PC-9 (cell line): Measurements from ENCODE around the gene MAP3K4.

Experiments
- EZH2 ChIP-seq: fragments of 200-600 bp; sonication (generic); IDR thresholded peaks from 2 replicates; pipeline ENCODE4 v1.8.0; 2017; ENCODE audit warnings: antibody characterized with exemption, low read depth
- TF ChIP-seq, protein P1 (sequence below): fragments of 200-600 bp; sonication (generic); conservative IDR thresholded peaks from 2 replicates; pipeline ENCODE4 v1.6.1; 2017; ENCODE audit warnings: mixed run types, antibody characterized with exemption, mild to moderate bottlenecking, moderate library complexity

DNA sequence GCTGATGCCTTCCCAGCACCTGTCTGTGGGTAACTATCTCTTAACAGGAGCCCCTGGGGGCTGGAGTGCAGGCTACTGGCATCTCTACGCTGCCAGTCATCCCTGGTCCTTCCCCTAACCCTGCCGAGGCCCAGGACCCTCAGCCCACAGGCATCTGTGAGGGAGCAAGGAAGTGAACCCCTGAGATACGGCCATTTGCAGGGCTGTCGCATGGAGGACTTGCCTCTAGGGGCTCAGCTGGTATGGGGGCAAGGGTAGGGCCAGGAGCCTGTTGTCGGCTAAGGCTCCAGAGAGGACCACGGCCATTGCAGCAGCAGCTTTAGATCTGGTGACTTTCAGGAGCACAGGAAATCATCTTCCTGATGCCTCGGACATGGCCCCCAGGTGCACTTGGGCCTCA, 49.7 kb downstream of the MAP3K4 start:
- TF ChIP-seq, protein P1, sequence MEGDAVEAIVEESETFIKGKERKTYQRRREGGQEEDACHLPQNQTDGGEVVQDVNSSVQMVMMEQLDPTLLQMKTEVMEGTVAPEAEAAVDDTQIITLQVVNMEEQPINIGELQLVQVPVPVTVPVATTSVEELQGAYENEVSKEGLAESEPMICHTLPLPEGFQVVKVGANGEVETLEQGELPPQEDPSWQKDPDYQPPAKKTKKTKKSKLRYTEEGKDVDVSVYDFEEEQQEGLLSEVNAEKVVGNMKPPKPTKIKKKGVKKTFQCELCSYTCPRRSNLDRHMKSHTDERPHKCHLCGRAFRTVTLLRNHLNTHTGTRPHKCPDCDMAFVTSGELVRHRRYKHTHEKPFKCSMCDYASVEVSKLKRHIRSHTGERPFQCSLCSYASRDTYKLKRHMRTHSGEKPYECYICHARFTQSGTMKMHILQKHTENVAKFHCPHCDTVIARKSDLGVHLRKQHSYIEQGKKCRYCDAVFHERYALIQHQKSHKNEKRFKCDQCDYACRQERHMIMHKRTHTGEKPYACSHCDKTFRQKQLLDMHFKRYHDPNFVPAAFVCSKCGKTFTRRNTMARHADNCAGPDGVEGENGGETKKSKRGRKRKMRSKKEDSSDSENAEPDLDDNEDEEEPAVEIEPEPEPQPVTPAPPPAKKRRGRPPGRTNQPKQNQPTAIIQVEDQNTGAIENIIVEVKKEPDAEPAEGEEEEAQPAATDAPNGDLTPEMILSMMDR: no peak
- no peak for TF ChIP-seq EZH2
